PFSK-1 (cell line): ENCODE results near the gene TRPM3.

Experiments used
- POLR2AphosphoS5 ChIP-seq: IDR thresholded peaks from 2 replicates; pipeline ENCODE4 v1.6.1; 2012; ENCODE audit warnings: low read depth, mild to moderate bottlenecking, control low read depth, low read length, moderate library complexity
- REST ChIP-seq, 2 experiments: IDR thresholded peaks; 2 replicates each; pipeline versions ENCODE4 v1.6.1 to v1.8.0; 2011 to 2012; ENCODE audit warnings: low read depth in 2 of 2, low read length in 2 of 2, control low read depth in 1 of 2, inconsistent platforms in 1 of 2, mild to moderate bottlenecking in 1 of 2, moderate library complexity in 1 of 2; ENCODE audit not compliant: insufficient read depth in 1 of 2
- TAF1 ChIP-seq: IDR thresholded peaks from 2 replicates; pipeline ENCODE4 v1.6.1; 2012; ENCODE audit warnings: low read length, control low read depth, borderline replicate concordance; ENCODE audit not compliant: insufficient read depth

- TF ChIP-seq REST (IDR thresholded peaks at IDR 0.05; ENCODE audit: insufficient read depth in 1 of 2, low read depth in 2 of 2, low read length in 2 of 2) (no peak), TAF1 (no peak), POLR2AphosphoS5 (no peak)
Observed at GRCh38 chr9:70881333-70881732, 240.1 kb downstream of the TRPM3 start.
